ENCODE measurements around the gene DHRS1. TPM values are rescaled to one million over a fixed set of nuclear protein-coding genes. Genes with fewer than 3 reads are reported as not detected.

Gene DHRS1
- total and polyA plus RNA-seq, 2 of the 4 experiments (the other 2 are of a cell fraction) = 15.8 to 38.6 TPM

DNA sequence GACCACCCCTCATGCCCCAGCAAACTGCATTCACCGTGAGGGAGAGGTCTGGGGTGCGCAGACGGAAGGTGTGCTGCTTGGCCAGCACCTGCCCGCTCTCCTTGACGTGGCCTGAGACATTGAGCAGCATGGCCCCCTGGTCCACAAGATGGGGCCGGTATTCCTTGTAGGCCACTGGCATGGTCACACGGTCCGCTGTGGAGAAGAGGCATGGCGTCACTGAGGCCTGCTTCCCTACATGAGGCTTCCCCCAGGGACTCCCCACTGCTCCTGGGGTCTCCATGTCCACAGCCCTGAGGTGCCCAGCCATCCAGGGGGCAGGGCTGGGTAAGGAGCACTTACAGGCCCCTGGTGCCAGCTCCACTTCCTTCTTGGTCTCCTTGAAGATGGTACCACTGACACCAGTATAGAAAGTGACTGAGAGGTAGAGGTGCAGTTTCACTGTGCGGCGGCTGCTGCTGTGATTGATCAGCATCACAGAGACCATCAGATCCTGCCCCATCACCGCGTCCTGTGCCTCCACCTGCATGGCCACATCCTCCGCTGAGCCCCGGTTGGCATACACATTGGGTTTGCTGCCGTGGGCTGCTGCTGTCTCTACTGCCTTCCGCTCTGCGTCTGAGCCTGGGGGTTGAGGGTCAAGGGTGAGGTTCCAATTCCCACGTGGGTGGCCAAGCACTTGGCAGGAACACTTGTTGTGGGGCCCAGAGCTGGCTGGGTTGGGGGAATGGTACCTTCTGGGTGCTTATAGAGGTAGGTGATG lies 44.8 kb downstream of the DHRS1 start:
- no TSS peak for BruUV-seq (replicated peaks)
- Histone ChIP-seq H4K5ac (ENCODE audit: low read depth, low read length) (no peak overlapping the region), H3K4me1 (ENCODE audit: control insufficient read depth, insufficient read depth, low read length) (peaks cover 22% of the 10 kb centered on the region), H3K4me2 (ENCODE audit: low read depth, low read length) (no peak overlapping the region), H3K27me3 (ENCODE audit: control insufficient read depth, insufficient read depth, low read length) (no peaks in the 10 kb centered on the region), H2BK15ac (ENCODE audit: low read depth, low read length) (no peak overlapping the region), H3K9me3 (ENCODE audit: control insufficient read depth, insufficient read depth, low read length) (no peaks in the 10 kb centered on the region), H2AFZ (replicated peaks; ENCODE audit: low read length, poor library complexity) (no peak overlapping the region), H2BK20ac (ENCODE audit: low read depth, low read length) (no peak overlapping the region), H3K79me1 (ENCODE audit: low read depth in 1 of 2, low read length in 2 of 2) (peaks cover 0 to 2% of the 10 kb centered on the region in 2 experiments; a peak in 1 of 4 replicates), H3K23ac (ENCODE audit: low read depth, low read length) (no peak overlapping the region), H3K4me3 (ENCODE audit: insufficient read depth, low read depth, low read length) (no peak overlapping the region), H3K36me3 (ENCODE audit: control insufficient read depth, insufficient read depth, low read length) (peaks cover 2% of the 10 kb centered on the region; the same call in 1 of the 2 replicates), H2AK5ac (ENCODE audit: low read depth, low read length) (no peak overlapping the region), H3K56ac (ENCODE audit: extremely low read depth, insufficient read depth, low read length) (no peak overlapping the region), H3K9ac (ENCODE audit: low read depth, low read length) (no peak overlapping the region), H3K14ac (replicated peaks; ENCODE audit: low read depth, low read length) (no peak overlapping the region), H2BK120ac (ENCODE audit: low read depth, low read length) (no peak overlapping the region), H4K91ac (ENCODE audit: insufficient read depth, low read depth, low read length) (no peak overlapping the region), H2AK9ac (replicated peaks; ENCODE audit: low read depth, low read length, poor library complexity) (no peak overlapping the region), H3K27ac (ENCODE audit: insufficient read depth, low read length) (no peak overlapping the region), H3K4ac (ENCODE audit: low read depth, low read length) (no peak overlapping the region), H4K20me1 (ENCODE audit: insufficient read depth, low read length) (no peaks in the 10 kb centered on the region), H2BK5ac (ENCODE audit: low read depth, low read length, poor library complexity, severe bottlenecking) (no peak overlapping the region), H3K18ac (ENCODE audit: low read depth, low read length) (no peak overlapping the region), H3K9me1 (ENCODE audit: insufficient read depth, low read length) (peaks cover 40% of the 10 kb centered on the region), H4K8ac (ENCODE audit: low read depth in 2 of 2, low read length in 2 of 2) (no peak overlapping the region)
- no peak for ATAC-seq (ENCODE audit: low read depth)
- dilution Hi-C loops (cut with HindIII; ENCODE audit: low sequenced_read_pairs, unreplicated experiment) = no loop called here
- POLR2A ChIA-PET (ENCODE audit: unreplicated experiment) = no interaction called here
- CTCF ChIA-PET = no interaction called here
- intact Hi-C loops (cut with micrococcal nuclease) = no loop called here
- DNase-seq = no peak
- in situ Hi-C loops (cut with MboI; ENCODE audit: low sequenced_read_pairs) = no loop called here
- WGBS, 2 experiments (ENCODE audit: extremely low coverage in 2 of 2, insufficient read length in 1 of 2) = 96% methylated on average over 14 of the region's 19 CpGs; no CpG with 5 or more reads in 1 of the 2 experiments
- no peak for TF ChIP-seq RCOR1 (IDR thresholded peaks at IDR 0.05; ENCODE audit: insufficient replicate concordance, low read length)
- TF ChIP-seq, protein P1, sequence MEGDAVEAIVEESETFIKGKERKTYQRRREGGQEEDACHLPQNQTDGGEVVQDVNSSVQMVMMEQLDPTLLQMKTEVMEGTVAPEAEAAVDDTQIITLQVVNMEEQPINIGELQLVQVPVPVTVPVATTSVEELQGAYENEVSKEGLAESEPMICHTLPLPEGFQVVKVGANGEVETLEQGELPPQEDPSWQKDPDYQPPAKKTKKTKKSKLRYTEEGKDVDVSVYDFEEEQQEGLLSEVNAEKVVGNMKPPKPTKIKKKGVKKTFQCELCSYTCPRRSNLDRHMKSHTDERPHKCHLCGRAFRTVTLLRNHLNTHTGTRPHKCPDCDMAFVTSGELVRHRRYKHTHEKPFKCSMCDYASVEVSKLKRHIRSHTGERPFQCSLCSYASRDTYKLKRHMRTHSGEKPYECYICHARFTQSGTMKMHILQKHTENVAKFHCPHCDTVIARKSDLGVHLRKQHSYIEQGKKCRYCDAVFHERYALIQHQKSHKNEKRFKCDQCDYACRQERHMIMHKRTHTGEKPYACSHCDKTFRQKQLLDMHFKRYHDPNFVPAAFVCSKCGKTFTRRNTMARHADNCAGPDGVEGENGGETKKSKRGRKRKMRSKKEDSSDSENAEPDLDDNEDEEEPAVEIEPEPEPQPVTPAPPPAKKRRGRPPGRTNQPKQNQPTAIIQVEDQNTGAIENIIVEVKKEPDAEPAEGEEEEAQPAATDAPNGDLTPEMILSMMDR (conservative IDR thresholded peaks at IDR 0.05; ENCODE audit: low read depth, low read length) = no peak
- no peak for TF ChIP-seq CEBPB (IDR thresholded peaks at IDR 0.05; ENCODE audit: low read depth, low read length)
- no peak for TF ChIP-seq MAZ (IDR thresholded peaks at IDR 0.05; ENCODE audit: borderline replicate concordance, low read depth, low read length)
- TF ChIP-seq MXI1 (IDR thresholded peaks at IDR 0.05; ENCODE audit: borderline replicate concordance, low read depth, low read length) = no peak
- no peak for TF ChIP-seq SMC3 (IDR thresholded peaks at IDR 0.05; ENCODE audit: low read depth, low read length)
- TF ChIP-seq, protein P2, sequence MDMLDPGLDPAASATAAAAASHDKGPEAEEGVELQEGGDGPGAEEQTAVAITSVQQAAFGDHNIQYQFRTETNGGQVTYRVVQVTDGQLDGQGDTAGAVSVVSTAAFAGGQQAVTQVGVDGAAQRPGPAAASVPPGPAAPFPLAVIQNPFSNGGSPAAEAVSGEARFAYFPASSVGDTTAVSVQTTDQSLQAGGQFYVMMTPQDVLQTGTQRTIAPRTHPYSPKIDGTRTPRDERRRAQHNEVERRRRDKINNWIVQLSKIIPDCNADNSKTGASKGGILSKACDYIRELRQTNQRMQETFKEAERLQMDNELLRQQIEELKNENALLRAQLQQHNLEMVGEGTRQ (IDR thresholded peaks at IDR 0.05; ENCODE audit: low read depth, low read length) = no peak
- no peak for TF ChIP-seq RFX5 (IDR thresholded peaks at IDR 0.05; ENCODE audit: low read depth, low read length)
- TF ChIP-seq BHLHE40 (IDR thresholded peaks at IDR 0.05; ENCODE audit: low read depth, low read length) = no peak
- TF ChIP-seq MAFK (IDR thresholded peaks at IDR 0.05; ENCODE audit: low read depth, low read length) = no peak
- no peak for TF ChIP-seq NFE2L2 (IDR thresholded peaks at IDR 0.05; ENCODE audit: low read depth, low read length)
- TF ChIP-seq POLR2A (IDR thresholded peaks at IDR 0.05; ENCODE audit: low read depth, low read length) = no peak
- no peak for TF ChIP-seq CHD1 (IDR thresholded peaks at IDR 0.05; ENCODE audit: low read depth, low read length)
- TF ChIP-seq RAD21 (IDR thresholded peaks at IDR 0.05; ENCODE audit: low read length) = no peak
- TF ChIP-seq, protein P3, sequence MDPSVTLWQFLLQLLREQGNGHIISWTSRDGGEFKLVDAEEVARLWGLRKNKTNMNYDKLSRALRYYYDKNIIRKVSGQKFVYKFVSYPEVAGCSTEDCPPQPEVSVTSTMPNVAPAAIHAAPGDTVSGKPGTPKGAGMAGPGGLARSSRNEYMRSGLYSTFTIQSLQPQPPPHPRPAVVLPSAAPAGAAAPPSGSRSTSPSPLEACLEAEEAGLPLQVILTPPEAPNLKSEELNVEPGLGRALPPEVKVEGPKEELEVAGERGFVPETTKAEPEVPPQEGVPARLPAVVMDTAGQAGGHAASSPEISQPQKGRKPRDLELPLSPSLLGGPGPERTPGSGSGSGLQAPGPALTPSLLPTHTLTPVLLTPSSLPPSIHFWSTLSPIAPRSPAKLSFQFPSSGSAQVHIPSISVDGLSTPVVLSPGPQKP (IDR thresholded peaks at IDR 0.05; ENCODE audit: borderline replicate concordance, low read depth, low read length) = no peak
- TF ChIP-seq FOS (IDR thresholded peaks at IDR 0.05; ENCODE audit: low read depth, low read length) = no peak
